Suprapubic skin (tissue), 4 donors: ENCODE measurements around the gene CEMIP2. TPM values are rescaled to one million over a fixed set of nuclear protein-coding genes. Genes with fewer than 3 reads are reported as not detected.

Experiments used
- DNase-seq, 2 donors: peaks; one replicate each; pipeline ENCODE4 v3.0.0-alpha.2; 2019; ENCODE audit warnings: low spot score in 2 of 2
- H3K27ac ChIP-seq: fragments of 200-600 bp; sonication (generic); one replicate; pipeline ENCODE4 v1.5.1; 2019
- H3K27me3 ChIP-seq: fragments of 200-600 bp; sonication (generic); one replicate; pipeline ENCODE4 v1.5.1; 2019
- H3K36me3 ChIP-seq: fragments of 200-600 bp; sonication (generic); one replicate; pipeline ENCODE4 v1.5.1; 2019
- H3K4me1 ChIP-seq: fragments of 200-600 bp; sonication (generic); one replicate; pipeline ENCODE4 v1.5.1; 2019
- H3K4me3 ChIP-seq: fragments of 200-600 bp; sonication (generic); one replicate; pipeline ENCODE4 v1.5.1; 2019; ENCODE audit warnings: mild to moderate bottlenecking
- H3K9me3 ChIP-seq: fragments of 200-600 bp; sonication (generic); one replicate; pipeline ENCODE4 v1.5.1; 2019
- EP300 ChIP-seq: sonication (generic); formaldehyde crosslinking; IDR thresholded peaks from one replicate; pipeline ENCODE4 v1.6.1; 2017; ENCODE audit warnings: antibody characterized with exemption
- POLR2A ChIP-seq, 2 donors: fragments of 450-650 bp; IDR thresholded peaks; one replicate each; pipeline ENCODE4 v1.6.1; 2017; ENCODE audit warnings: antibody characterized with exemption in 2 of 2, mild to moderate bottlenecking in 2 of 2, moderate library complexity in 2 of 2
- POLR2AphosphoS5 ChIP-seq, 3 donors: sonication (generic); formaldehyde crosslinking; IDR thresholded peaks; one replicate each; pipeline ENCODE4 v1.6.1; 2017; ENCODE audit warnings: antibody characterized with exemption in 3 of 3
- WGBS: methylation state at CpG from one replicate; pipeline ENCODE4 v1.1.5; 2018; 5-methylcytosine and 5-hydroxymethylcytosine counted together
- total RNA-seq, 4 donors: library from RNA; depleted of rRNA; stranded (reverse); fragments of >200 nt; gene quantifications; one replicate each; pipeline ENCODE4 v1.1.0, GENCODE V29; 2016
- TF ChIP-seq, protein P1 (sequence below), 2 donors: fragments of 200-600 bp in 1 of 2; fragments of 450-650 bp in 1 of 2; sonication (generic) in 1 of 2; IDR thresholded peaks; one replicate each; pipeline ENCODE4 v1.5.1; 2016 to 2019; ENCODE audit warnings: antibody characterized with exemption in 2 of 2, mild to moderate bottlenecking in 1 of 2, moderate library complexity in 1 of 2

The CEMIP2 gene
- total RNA-seq, 4 donors from 2014 or later: 48.9 to 76.2 (median 66.1) TPM

DNA sequence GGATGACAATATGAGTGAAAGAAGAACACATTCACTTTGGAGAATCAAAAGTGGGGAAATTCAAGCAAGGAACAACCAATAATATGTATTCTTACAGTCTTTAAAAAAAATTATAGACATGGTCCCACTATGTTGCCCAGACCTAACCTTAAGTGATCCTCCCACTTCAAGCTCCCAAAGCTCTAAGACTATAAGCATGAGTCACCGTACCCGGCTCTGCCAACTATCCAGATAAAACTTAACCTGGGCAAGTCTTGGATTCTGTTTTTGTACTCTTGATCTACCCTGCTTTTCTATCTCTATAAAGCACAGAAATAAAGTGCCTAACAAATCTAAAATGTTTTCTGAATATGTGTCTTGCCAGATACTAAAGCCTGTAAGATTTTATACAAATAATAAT lies 30.9 kb downstream of the CEMIP2 start:
- 69% methylated on average over 2 of the region's 2 CpGs for WGBS
- H3K27ac ChIP-seq: no peak overlapping the region
- H3K27me3 ChIP-seq: no peaks in the 10 kb centered on the region
- no peak overlapping the region for H3K4me3 ChIP-seq
- TF ChIP-seq POLR2A (IDR thresholded peaks at IDR 0.05) (no peak), POLR2AphosphoS5 (IDR thresholded peaks at IDR 0.05) (no peak), EP300 (no peak)
- TF ChIP-seq, protein P1, sequence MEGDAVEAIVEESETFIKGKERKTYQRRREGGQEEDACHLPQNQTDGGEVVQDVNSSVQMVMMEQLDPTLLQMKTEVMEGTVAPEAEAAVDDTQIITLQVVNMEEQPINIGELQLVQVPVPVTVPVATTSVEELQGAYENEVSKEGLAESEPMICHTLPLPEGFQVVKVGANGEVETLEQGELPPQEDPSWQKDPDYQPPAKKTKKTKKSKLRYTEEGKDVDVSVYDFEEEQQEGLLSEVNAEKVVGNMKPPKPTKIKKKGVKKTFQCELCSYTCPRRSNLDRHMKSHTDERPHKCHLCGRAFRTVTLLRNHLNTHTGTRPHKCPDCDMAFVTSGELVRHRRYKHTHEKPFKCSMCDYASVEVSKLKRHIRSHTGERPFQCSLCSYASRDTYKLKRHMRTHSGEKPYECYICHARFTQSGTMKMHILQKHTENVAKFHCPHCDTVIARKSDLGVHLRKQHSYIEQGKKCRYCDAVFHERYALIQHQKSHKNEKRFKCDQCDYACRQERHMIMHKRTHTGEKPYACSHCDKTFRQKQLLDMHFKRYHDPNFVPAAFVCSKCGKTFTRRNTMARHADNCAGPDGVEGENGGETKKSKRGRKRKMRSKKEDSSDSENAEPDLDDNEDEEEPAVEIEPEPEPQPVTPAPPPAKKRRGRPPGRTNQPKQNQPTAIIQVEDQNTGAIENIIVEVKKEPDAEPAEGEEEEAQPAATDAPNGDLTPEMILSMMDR (IDR thresholded peaks at IDR 0.05): no peak
- peaks cover 16% of the 10 kb centered on the region for H3K36me3 ChIP-seq
- no peak for DNase-seq
- H3K4me1 ChIP-seq: peaks cover 26% of the 10 kb centered on the region
- no peaks in the 10 kb centered on the region for H3K9me3 ChIP-seq

DNA sequence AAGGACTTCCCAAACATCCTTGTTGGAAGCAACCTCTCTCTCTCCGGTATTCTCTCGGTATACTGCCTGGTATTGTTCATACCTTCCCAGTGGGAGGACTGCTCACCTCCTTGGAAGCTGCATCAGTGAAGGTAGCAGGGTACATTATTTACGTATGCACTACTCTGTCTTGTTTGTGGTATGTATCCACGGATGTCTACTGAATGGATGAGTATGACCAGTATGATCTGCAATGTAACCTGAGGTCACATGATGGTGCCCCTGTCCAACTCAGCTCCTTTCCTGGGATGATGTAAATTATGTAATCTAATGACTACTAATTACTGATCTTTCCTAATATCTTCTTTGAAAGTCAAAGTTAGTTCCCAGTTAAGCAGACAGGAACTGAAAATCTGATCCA lies 32.1 kb downstream of the CEMIP2 start:
- Histone ChIP-seq H3K4me3 (no peak overlapping the region), H3K36me3 (peaks cover 21% of the 10 kb centered on the region), H3K4me1 (peaks cover 18% of the 10 kb centered on the region), H3K27ac (no peak overlapping the region), H3K27me3 (no peaks in the 10 kb centered on the region), H3K9me3 (no peaks in the 10 kb centered on the region)
- WGBS: 88% methylated on average over 4 of the region's 4 CpGs
- DNase-seq: no peak
- TF ChIP-seq POLR2A (IDR thresholded peaks at IDR 0.05) (no peak), POLR2AphosphoS5 (IDR thresholded peaks at IDR 0.05) (no peak), EP300 (no peak)
- TF ChIP-seq, protein P1 (IDR thresholded peaks at IDR 0.05): no peak

- Histone ChIP-seq H3K4me3 (no peak overlapping the region), H3K9me3 (no peaks in the 10 kb centered on the region), H3K27me3 (no peaks in the 10 kb centered on the region), H3K27ac (no peak overlapping the region), H3K4me1 (peaks cover 15% of the 10 kb centered on the region), H3K36me3 (peaks cover 25% of the 10 kb centered on the region)
- WGBS: 92% methylated on average over 4 of the region's 4 CpGs
- TF ChIP-seq EP300: no peak
- TF ChIP-seq POLR2AphosphoS5 (IDR thresholded peaks at IDR 0.05): no peak
- TF ChIP-seq, protein P1 (IDR thresholded peaks at IDR 0.05): no peak
- TF ChIP-seq POLR2A (IDR thresholded peaks at IDR 0.05): no peak
- no peak for DNase-seq
Observed at GRCh38 chr9:71734950-71735349, 33.4 kb downstream of the CEMIP2 start.

DNA sequence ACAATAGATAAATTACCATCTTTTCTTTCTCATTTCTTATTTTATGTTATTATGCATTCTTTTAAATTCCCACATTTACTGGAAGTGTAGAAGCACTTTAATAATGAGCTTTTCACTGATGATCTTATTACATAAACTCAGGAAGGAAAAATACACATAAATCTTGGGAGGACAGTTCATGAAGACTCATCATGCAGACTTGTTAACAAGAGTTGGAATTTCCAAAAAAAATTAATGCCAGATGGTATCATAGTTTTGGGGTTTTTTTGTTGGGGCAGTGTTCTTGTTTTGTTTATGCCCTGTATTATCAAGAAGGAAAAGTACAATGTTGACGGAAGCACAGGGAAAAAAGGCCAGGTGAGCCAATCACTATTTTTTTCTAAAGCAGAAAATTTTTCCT lies 35.1 kb downstream of the CEMIP2 start:
- 23% methylated on average over 1 of the region's 1 CpG for WGBS
- DNase-seq: no peak
- Histone ChIP-seq H3K4me1 (peaks cover 15% of the 10 kb centered on the region), H3K9me3 (no peaks in the 10 kb centered on the region), H3K4me3 (no peak overlapping the region), H3K27me3 (no peaks in the 10 kb centered on the region), H3K27ac (no peak overlapping the region), H3K36me3 (peaks cover 33% of the 10 kb centered on the region)
- TF ChIP-seq, protein P1 (IDR thresholded peaks at IDR 0.05): no peak
- TF ChIP-seq POLR2A (IDR thresholded peaks at IDR 0.05) (no peak), POLR2AphosphoS5 (IDR thresholded peaks at IDR 0.05) (no peak), EP300 (no peak)

DNA sequence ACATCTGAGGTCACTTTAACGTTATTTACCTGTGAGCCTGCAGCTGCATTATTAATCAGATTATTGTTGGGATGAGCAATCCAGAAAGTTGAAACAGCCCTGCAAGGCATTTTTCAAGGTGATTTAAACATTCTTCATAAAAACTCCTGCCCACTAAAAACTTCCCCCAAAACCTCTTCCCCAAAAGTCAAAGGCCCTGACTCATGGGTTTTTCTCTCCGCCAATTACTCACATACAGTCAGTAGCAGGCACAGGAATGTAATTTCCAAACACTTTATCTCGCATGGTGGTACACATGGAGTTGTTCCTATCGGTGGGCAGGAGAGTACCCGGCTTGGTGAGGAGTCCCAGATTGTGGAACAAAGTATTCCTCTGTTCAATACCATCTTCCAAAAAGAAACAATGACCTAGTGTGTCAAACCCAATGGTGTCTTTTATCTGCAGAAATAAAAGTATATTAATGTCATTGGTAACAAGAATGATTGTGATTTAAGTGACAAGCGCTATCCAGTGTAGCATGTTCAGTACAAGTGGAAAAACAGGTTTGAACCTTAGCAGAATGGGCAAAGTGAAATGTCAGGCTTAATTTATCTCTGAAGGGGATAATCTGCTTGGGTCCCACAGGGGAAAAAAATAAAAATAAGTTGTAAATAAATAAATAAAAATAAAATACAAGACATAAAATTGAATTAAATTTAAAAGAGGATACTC lies 38.3 kb downstream of the CEMIP2 start:
- no peak overlapping the region for H3K4me3 ChIP-seq
- H3K27ac ChIP-seq: no peak overlapping the region
- H3K4me1 ChIP-seq: peaks cover 8% of the 10 kb centered on the region
- H3K9me3 ChIP-seq: no peaks in the 10 kb centered on the region
- TF ChIP-seq EP300: no peak
- TF ChIP-seq POLR2AphosphoS5 (IDR thresholded peaks at IDR 0.05): no peak
- TF ChIP-seq, protein P1 (IDR thresholded peaks at IDR 0.05): no peak
- no peak for TF ChIP-seq POLR2A (IDR thresholded peaks at IDR 0.05)
- H3K27me3 ChIP-seq: no peaks in the 10 kb centered on the region
- H3K36me3 ChIP-seq: peaks cover 39% of the 10 kb centered on the region
- 69% methylated on average over 6 of the region's 6 CpGs for WGBS
- DNase-seq: no peak
